ENCODE data around the gene RIC1. TPM values are rescaled to one million over a fixed set of nuclear protein-coding genes. Genes with fewer than 3 reads are reported as not detected.
A peak's percentile ranks its signal among the peaks of the same experiment; 100 is the strongest.
"Not testable (repeated sequence)": the region's sequence is repeated elsewhere in the genome, so short reads cannot be mapped to it uniquely, and the experiment has no call there.

The RIC1 gene
- total RNA-seq (2021), result 11.0 and 13.8 TPM in 2 replicates
- percentile 81 among the genes with signal in this experiment for Bru-seq, nascent RNA
- percentile 82 among the genes with signal in this experiment for BruChase-seq, experiment 1, labeled RNA remaining after a 2-hour chase
- percentile 61 among the genes with signal in this experiment for BruChase-seq, experiment 2, labeled RNA remaining after a 6-hour chase
- long read RNA-seq, full-length matches to known transcripts, result 5 of 16 reads
- long read RNA-seq, partial matches to known transcripts, result 0 of 16 reads
- long read RNA-seq, other reads (novel, unspliced or antisense), result 11 of 16 reads

- Histone ChIP-seq H3K4me3 (peak within 1 kb of the TSS; percentile 83), H3K79me2 (ENCODE audit: low read depth) (peaks cover 60% of the 10 kb centered on the region), H3K36me3 (ENCODE audit: low read depth) (no peaks in the 10 kb centered on the region), H3K9me2 (ENCODE audit: insufficient read depth) (no peaks in the 10 kb centered on the region), H3K9me3 (ENCODE audit: insufficient read depth, low read depth) (no peaks in the 10 kb centered on the region), H3K4me2 (peak within 1 kb of the TSS; percentile 86), H3K27me3 (ENCODE audit: insufficient read depth, low read depth) (no peaks in the 10 kb centered on the region), H3K27ac (peak within 1 kb of the TSS; percentile 69), H4K20me1 (ENCODE audit: insufficient read depth) (no peaks in the 10 kb centered on the region), H2AFZ (peak within 1 kb of the TSS; percentile 96), H3K4me1 (replicated peaks; ENCODE audit: insufficient read depth) (peaks cover 46% of the 10 kb centered on the region), H3F3A (ENCODE audit: insufficient read depth, low read depth) (peaks cover 16% of the 10 kb centered on the region; the same call in 1 of the 2 replicates)
- peak; percentile 82 for DNase-seq
- intact Hi-C loops (cut with micrococcal nuclease; ENCODE audit: unreplicated experiment), result no loop called here
- CTCF ChIA-PET, result no interaction called here
- POLR2A ChIA-PET (ENCODE audit: unreplicated experiment), result interaction anchor here (0.5 to 0.7 kb wide), 3 partner anchors 110 to 379 kb away, joined by 5 to 7 read pairs (median 6); no protein-coding TSS in a partner anchor
- TF ChIP-seq CTCF (conservative IDR thresholded peaks at IDR 0.05), result no peak
- TF ChIP-seq EZH2 (IDR thresholded peaks at IDR 0.05; ENCODE audit: low read depth), result no peak
- BruUV-seq (replicated peaks), result no TSS peak
Measured at GRCh38 chr9:5628530-5629311, at the start of gene RIC1. TSS of gene RIC1 (plus strand) at chr9:5629107. CDS start at chr9:5629310, 203 bp downstream.

GRCh38 chr9:5579881-5580280, 49.0 kb upstream of the RIC1 start:
- no peaks in the 10 kb centered on the region for H3K9me2 ChIP-seq (ENCODE audit: insufficient read depth)
- ChIA-PET POLR2A (ENCODE audit: unreplicated experiment) (no interaction called here), CTCF (interaction anchor here (0.6 kb wide), 1 partner anchor 26 kb away, joined by 3 read pairs; no protein-coding TSS in a partner anchor)
- H3K4me1 ChIP-seq (replicated peaks; ENCODE audit: insufficient read depth), result peaks cover 6% of the 10 kb centered on the region; the same call in 1 of the 2 replicates
- DNase-seq, result no peak
- intact Hi-C loops (cut with micrococcal nuclease; ENCODE audit: unreplicated experiment), result no loop called here
- H4K20me1 ChIP-seq (ENCODE audit: insufficient read depth), result no peaks in the 10 kb centered on the region
- H3K27me3 ChIP-seq (ENCODE audit: insufficient read depth, low read depth), result no peaks in the 10 kb centered on the region
- no peak overlapping the region for H3K4me3 ChIP-seq
- no peaks in the 10 kb centered on the region for H3F3A ChIP-seq (ENCODE audit: insufficient read depth, low read depth)
- no peak overlapping the region for H2AFZ ChIP-seq
- H3K4me2 ChIP-seq, result no peak overlapping the region
- H3K9me3 ChIP-seq (ENCODE audit: insufficient read depth, low read depth), result no peaks in the 10 kb centered on the region
- no peaks in the 10 kb centered on the region for H3K36me3 ChIP-seq (ENCODE audit: low read depth)
- TF ChIP-seq EZH2 (IDR thresholded peaks at IDR 0.05; ENCODE audit: low read depth) (no peak), CTCF (conservative IDR thresholded peaks at IDR 0.05) (no peak)
- H3K27ac ChIP-seq, result no peak overlapping the region
- no peaks in the 10 kb centered on the region for H3K79me2 ChIP-seq (ENCODE audit: low read depth)
- BruUV-seq (replicated peaks), result no TSS peak

- H2AFZ ChIP-seq, result no peak overlapping the region
- no peaks in the 10 kb centered on the region for H3K27me3 ChIP-seq (ENCODE audit: insufficient read depth, low read depth)
- intact Hi-C loops (cut with micrococcal nuclease; ENCODE audit: unreplicated experiment), result no loop called here
- H3K4me3 ChIP-seq, result no peak overlapping the region
- no peaks in the 10 kb centered on the region for H4K20me1 ChIP-seq (ENCODE audit: insufficient read depth)
- no peaks in the 10 kb centered on the region for H3K36me3 ChIP-seq (ENCODE audit: low read depth)
- no peaks in the 10 kb centered on the region for H3K9me2 ChIP-seq (ENCODE audit: insufficient read depth)
- no TSS peak for BruUV-seq (replicated peaks)
- no peak overlapping the region for H3K27ac ChIP-seq
- H3F3A ChIP-seq (ENCODE audit: insufficient read depth, low read depth), result no peaks in the 10 kb centered on the region
- DNase-seq, result no peak
- TF ChIP-seq CTCF (conservative IDR thresholded peaks at IDR 0.05) (no peak), EZH2 (IDR thresholded peaks at IDR 0.05; ENCODE audit: low read depth) (no peak)
- H3K79me2 ChIP-seq (ENCODE audit: low read depth), result no peaks in the 10 kb centered on the region
- H3K4me2 ChIP-seq, result no peak overlapping the region
- H3K4me1 ChIP-seq (replicated peaks; ENCODE audit: insufficient read depth), result peaks cover 6% of the 10 kb centered on the region; the same call in 1 of the 2 replicates
- H3K9me3 ChIP-seq (ENCODE audit: insufficient read depth, low read depth), result no peaks in the 10 kb centered on the region
- POLR2A ChIA-PET (ENCODE audit: unreplicated experiment), result no interaction called here
- CTCF ChIA-PET, result interaction anchor here (0.6 kb wide), 1 partner anchor 1163 kb away, joined by 3 read pairs; no protein-coding TSS in a partner anchor
Measured at GRCh38 chr9:5580650-5581049, 48.3 kb upstream of the RIC1 start.

GRCh38 chr9:5581706-5582105, 47.2 kb upstream of the RIC1 start:
- H3K36me3 ChIP-seq (ENCODE audit: low read depth); H3K27ac ChIP-seq; intact Hi-C loops (cut with micrococcal nuclease; ENCODE audit: unreplicated experiment); H3K4me1 ChIP-seq (replicated peaks; ENCODE audit: insufficient read depth); POLR2A ChIA-PET (ENCODE audit: unreplicated experiment); DNase-seq; H2AFZ ChIP-seq; H3F3A ChIP-seq (ENCODE audit: insufficient read depth, low read depth); H3K9me3 ChIP-seq (ENCODE audit: insufficient read depth, low read depth); H3K27me3 ChIP-seq (ENCODE audit: insufficient read depth, low read depth); CTCF ChIA-PET; H3K4me3 ChIP-seq; BruUV-seq (replicated peaks); H3K79me2 ChIP-seq (ENCODE audit: low read depth); H3K4me2 ChIP-seq; H4K20me1 ChIP-seq (ENCODE audit: insufficient read depth); H3K9me2 ChIP-seq (ENCODE audit: insufficient read depth): not testable (repeated sequence)
